LoVo (cell line): ENCODE results near the gene BTBD8.
"Not testable (repeated sequence)": the region's sequence is repeated elsewhere in the genome, so short reads cannot be mapped to it uniquely, and the experiment has no call there.

Experiments used
- DNase-seq: peaks from one replicate; pipeline ENCODE4 v3.0.0-alpha.2; 2016; ENCODE audit warnings: low spot score

The BTBD8 gene

DNA sequence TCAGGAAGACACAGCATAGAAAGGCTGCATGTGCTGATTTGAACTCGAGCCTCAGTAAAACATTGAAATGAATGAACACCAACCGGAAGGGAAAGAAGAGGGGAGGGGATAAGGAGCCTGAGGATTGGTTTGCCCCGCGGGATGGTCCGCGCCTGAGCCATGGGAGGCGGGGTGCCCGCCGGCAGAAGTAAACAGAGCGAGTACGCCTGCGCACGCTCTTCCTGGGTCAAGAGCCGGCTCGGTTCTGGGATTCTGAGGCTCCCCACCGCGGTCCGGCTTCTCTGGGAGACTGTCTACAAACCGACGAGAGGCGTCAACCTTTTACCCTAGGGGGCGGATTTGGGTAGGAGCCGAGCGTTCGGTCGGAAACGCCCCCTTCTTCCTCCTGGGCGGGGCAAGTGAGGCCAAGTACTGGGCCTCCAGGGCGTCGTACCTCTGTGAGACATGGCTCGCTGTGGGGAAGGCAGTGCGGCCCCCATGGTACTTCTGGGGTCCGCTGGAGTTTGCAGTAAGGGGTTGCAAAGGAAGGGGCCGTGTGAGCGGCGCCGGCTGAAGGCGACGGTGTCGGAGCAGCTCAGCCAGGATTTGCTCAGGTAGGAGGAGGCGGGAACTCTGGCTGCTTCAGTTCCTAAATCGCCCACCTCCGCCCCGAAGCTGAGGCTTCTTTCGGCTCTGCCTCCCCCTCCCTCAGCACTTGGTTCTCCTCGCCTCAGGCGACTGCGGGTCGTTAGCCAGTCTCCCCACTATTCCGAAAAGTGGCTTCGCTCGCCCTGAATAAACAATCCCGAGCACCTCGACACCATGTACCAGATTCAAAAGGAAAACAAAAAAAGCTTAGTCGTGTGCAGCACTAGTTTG is at the start of gene BTBD8:
TSS of gene BTBD8 (plus strand) at position 218 of the 858 bp plus-strand sequence. CDS start at position 445, 227 bp downstream.
- peak; percentile 87 for DNase-seq

DNA sequence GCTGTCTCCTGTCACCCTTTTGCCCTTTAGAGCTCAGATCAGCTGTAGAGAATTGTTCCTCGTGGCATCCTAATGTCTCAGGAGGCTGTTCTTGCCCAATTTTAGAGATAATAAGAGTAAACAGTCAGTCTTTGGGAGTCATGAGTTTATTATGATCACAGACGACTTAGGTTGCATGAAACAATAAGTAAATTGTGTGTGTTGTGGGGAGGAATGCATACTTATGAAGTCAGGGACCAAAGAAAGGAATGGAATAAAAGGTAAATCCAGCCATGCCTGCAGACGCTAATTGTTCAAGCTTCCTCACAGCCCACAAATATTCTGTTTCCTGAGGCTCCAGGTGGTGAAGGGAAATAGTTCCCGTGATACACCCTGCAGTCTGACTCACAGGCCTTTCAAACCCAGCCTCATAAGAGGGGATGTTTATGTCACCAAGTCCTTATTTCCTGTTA is 49.5 kb upstream of the BTBD8 start:
- peak; percentile 87 for DNase-seq

DNA sequence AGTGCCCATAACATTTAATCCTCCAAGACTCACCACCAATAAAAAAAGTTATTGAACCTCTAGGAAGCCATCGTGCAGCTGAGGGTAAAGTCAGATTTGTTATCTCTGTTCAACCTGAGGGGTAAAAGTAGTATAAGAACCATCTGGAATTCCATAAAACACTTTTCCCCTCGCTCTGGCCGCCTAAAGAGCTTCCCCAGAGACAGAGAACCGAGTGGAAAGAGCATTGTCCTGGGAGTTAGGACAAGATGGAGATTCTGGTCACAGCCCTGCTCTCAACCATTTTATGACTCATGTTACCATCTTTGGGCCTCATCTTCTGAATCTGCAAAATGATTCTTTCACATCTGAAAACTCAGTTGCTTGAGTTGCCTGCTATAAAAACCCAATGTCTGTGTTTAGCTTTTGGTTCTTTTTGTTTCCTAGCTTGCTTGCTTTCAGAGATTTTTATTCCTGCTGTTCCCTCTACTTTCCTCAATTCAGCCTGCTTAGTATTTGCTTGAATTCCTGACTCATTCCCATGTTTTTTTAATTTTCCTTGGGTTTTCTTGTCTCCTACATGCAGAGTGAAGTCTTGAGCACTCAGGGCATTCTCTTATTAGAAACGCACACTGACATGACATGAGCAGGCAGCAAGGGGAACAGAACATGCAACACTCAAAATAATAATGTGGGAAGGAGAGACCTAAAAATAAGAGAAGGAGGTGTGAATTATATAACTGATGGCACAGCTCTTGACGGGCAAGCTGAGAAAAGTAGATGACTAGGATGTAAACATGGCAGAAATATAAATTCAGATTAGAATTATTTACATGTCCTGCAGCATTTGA is 48.6 kb upstream of the BTBD8 start:
- peak; percentile 1 for DNase-seq

DNA sequence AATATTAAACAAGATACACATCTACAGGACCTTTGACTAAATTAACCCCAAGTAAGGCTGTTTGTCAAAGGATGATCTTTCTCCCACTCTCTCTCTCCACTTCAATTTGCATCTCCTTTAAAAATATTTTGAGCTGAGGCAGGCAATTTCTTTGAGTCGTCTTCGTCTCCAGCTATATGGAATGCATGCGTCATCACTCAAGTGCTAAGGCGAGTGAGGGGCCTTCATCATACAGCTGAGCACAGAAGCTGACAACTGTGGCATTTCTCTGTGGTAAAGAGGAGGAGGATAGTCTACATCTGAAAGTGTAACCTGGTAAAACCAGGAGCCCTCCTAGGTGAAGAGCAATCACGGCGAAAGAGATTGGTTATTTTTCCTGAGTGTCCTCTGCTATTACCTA is 42.7 kb upstream of the BTBD8 start:
- DNase-seq = no peak

DNA sequence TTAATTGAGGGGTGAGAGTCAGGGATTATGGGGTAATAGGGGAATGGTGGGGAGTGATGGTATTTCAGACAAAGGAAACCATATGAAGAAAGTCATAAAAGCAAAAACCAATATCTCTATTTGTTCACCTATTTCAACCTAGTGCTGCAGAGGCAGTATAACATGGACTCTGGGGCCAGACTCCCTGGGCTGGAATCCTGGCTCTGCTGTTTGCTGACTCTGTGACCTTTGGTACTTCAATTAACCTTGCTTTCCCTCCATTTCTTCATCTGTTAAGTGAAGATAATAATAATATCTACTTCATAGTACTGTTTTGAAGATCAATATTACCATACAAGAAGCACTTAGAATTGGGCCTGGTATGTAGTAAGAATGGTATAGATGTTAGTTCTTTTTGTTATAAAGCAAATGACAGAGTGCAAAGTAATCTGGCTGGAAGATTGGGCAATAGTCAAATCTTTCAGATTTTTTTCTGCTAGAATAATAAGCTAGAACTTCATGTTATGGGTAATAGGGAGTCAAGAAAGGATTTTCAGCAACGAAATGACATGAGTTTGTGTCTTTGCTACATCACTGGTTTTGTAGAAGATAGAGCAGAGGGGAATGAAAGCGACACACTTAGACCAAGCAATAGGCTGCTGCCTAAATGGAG is 41.3 kb upstream of the BTBD8 start:
- DNase-seq = no peak

DNA sequence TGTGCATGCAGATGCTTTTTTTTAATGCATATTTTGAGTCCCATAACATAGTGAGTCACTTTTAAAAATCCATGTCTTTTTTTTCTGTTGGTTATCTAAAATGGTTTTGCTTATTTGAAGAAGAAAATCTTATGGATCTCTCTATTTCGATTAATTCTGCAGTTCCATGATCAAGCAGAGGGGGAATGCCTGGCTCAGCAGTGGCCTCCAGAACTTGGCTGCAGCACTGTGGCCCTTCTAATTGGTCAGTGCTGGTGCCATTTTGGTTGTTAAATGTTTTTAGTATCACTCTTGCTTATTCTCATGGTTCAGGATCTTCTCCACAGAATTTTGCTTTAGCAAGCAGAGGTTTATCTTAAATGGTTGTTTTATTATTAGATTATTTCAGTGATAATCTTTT is 39.2 kb upstream of the BTBD8 start:
- DNase-seq = no peak

DNA sequence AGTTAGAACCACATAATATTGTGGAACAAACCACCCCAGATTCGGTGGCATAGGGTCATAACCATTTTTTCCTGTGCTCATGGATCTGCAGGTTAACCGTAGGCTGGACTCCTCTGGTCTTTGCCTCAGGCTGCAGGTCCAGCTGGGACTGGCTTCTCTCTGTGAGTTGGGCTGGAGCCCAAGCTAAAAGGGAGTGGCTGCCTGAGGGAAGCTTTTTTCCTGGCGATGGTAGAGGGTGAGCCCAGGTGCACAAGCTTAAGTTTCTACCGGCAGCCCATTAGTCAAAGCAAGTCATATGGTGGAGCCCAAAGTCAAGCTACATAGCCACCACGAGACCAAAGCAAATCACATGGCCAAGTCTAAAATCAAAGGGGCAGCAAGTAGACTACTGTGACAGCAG is 36.5 kb upstream of the BTBD8 start:
- no peak for DNase-seq

DNA sequence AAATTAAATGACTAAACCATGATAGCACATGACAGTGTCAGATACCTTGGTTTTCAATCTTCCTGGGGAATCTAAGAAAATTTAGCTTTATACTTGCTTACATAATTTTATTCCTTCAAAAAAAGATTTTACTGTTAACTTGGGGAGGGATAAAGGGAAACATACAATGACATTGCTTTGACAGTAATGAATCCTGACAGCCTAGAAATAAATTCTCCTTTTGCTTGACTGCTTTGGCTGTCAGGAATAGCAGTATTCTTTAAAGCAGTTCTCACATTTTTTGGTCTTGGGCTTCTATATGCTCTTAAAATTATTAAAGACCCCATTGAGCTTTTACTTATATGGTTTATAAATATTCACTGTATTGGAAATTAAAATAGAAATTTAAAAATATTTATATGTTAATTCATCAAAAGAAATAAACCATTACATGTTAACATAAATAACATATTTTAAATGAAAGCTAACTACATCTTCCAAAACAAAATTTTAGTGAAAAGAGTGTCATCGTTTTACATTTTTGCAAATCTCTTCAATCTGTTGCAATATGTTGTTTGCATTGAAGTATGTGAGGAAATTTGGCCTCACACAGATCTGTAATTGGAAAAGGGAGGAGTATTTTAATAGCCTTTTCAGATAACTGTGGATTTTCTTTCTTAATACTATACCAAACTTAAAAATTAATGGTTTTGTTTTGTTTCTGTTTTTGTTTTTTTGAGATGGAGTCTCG is 34.2 kb upstream of the BTBD8 start:
- DNase-seq = no peak

DNA sequence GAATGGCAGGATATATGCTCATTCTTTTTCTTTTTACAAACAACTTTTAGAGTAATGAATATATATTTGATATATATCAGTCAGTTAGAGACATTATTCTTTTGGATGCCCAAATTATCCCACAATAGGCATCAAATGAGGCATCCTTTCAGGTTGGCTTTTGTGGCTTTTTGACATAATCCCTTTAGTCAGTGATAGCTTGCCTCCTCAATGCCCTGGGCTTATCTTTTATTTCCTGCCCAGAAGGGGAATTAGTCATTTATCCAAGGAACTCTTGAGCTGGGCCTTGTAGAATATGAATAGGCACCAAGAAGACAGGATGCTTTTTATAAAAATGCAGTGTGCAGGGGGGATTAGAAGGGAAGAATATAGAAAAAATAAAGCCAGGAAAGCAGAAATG is 28.2 kb upstream of the BTBD8 start:
- no peak for DNase-seq

DNA sequence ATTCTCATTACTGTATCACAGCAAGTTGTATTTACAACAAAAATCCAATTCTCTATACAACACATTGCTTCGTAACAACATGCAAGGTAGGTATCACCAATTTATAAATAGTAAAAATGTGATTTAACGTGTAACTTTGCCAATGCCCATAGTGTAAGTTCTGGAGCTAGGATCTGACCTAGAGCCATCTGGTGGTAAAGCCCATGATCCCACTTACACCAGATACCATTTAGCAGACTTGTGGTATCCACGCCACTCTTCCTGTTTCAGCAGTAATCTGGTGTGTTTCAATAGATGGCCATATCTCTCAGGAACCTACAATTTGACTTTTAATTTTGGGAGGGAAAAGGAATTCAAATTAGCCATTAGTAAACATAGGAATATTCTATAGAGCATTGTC is 15.1 kb upstream of the BTBD8 start:
- no peak for DNase-seq

DNA sequence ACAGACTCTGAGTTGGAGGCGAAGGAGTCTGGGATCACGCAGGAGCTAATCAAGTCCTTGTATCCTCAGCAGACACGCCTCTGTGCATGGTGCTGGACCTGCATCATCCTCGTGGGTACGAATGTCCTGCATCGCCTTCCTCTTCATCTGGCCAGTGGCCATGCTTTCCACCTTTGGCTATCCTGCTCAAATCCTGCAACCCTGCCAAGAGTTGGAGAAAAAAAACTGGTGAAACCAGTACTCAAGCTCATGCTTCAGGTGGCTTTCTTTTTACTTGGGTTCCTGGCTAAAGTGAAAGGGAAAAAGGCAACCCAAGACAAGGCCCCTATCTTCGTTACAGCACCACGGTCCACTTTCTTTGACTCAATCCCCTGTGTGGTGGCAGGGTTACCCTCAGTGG is 13.8 kb upstream of the BTBD8 start:
- DNase-seq = no peak

DNA sequence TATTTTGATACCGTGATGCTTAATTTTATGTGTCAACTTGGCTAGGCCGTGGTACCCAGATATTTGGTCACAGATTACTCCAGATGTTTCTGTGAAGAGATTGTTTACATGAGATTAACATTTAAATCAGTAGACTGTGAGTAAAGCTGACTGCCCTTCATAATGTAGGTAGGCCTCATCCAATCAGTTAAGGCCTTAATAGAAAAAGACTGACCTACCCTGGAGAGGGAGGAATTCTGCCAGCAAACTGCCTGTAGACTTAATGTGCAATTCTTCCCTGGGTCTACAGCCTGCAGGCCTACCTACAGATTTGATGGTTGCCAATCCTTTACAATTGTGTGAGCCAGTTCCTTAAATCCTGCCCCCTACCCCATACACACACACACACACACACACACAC is 9.3 kb upstream of the BTBD8 start:
- no peak for DNase-seq

DNA sequence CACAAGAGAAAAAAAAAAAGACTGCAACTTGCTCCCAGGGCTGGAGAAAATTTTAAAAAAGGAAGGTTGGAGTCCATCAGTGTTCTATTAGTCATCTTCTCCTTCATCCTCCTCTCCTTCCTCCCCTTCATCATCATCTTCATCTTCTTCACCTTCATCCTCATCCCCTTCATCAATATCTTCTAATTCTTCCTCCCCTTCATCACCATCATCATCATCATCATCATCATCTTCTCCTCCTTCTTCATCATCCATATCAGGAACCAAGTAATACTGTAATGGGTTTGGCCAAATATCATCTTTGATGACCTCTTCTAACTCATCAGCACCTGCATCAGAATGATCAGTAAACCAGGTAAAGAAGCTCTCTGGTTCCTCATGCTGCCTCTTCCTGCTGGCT is 5.7 kb upstream of the BTBD8 start:
- not testable (repeated sequence) for DNase-seq

DNA sequence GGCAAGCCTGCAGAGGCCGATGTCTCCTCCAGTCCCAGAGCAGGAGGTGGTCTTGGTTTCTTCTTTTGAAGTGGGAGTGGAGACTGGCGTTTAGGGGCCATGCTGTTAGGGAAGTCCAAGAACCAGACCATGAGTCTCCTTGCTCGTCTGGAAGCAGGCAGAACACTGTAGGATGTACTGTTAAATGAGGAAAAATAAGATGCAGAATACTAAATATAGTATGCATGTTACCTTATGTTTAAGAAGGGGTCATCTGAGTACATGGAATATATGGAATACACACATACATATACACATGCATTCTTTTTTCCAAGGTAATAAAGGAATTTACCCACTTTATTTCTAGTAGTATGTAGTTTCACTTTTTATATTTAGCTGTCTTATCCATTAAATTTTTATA is 4.8 kb upstream of the BTBD8 start, which contains the start of gene SETSIP:
TSS of gene SETSIP (minus strand) at position 101 of the 400 bp plus-strand sequence. CDS start at position 101, 0 bp downstream.
- DNase-seq = no peak

DNA sequence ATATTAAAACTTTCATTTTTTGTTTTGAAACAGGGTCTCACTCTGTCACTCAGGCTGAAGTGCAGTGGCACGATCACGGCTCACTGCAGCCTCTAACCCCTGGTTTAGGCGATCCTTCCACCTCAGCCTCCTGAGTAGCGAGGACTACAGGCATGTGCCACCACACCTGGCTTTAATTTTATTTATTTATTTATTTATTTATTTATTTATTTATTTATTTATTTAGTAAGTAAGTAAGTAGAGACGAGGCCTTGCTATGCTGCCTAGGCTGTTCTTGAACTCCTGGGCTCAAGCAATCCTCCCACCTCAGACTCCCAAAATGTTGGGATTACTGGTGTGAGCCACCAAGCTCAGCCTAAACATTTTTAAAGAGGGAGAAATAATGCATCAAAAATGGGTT is 3.8 kb upstream of the BTBD8 start:
- no peak for DNase-seq

DNA sequence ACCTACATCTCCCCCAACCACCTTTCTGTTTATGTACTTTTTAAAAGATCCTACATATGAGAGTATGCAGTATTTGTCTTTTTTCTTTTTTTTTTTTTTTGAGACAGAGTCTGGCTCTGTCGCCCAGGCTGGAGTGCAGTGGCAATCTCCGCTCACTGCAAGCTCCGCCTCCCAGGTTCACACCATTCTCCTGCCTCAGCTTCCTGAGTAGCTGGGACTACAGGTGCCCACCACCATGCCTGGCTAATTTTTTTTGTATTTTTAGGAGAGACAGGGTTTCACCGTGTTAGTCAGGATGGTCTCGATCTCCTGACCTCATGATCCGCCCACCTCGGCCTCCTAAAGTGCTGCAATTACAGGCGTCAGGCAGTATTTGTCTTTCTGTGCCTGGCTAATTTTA is 2.1 kb upstream of the BTBD8 start:
- not testable (repeated sequence) for DNase-seq

DNA sequence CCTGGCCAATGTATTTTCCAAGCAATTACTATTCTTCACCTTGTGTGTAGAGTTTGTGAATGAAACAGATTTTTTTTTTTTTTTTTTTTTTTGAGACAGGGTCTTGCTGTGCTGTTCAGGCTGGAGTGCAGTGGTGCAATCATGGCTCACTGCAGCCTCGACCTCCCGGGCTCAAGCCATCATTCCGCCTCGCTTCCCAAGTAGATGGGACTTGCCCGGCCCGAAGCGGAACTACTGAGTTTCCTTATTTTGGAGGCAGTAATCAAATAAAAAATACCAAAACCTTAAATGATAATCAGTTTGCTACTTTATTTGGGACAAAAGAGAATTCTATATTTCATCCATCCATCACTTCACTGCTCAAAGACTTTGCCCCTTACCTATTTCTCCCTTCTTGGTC is 704 bp upstream of the BTBD8 start:
- DNase-seq = no peak

DNA sequence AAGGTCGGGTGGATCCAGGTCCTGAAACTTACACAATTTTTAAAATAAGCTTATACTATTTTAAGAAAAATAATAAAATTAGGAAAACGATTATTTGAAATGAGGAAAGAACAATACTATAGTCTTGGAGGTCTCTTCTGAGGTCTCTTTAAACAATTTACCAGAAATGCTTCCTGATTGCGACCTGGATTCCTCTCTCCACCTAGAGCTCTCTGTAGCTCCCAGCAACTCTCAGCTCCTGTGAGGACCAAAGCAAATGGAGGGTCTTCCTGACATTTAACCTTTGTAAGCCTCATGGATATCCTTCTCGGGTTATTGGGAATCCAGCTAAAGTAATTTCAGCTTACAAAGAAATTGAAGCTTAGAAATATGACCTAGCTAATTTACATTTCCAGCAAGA is 886 bp downstream of the BTBD8 start:
- DNase-seq = no peak

DNA sequence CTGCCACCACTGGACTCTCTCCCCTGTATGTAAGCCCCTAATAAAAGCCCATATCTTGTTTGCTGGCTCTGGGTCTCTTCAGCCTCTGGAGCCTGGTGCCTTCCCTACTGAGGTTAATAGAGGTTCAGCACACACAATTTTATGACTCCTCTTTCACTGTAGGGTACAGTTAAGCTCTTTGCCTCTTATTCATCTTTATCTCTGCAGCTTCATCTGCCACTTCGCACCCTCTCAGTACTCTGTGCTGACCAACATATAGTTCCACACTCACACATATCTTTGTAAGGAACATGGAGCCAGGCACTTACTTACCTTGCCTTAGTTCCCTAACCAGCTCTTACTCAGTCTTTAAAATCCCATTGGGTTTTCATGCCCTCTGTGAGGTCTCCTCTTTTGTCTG is 4.5 kb downstream of the BTBD8 start:
- DNase-seq = no peak

DNA sequence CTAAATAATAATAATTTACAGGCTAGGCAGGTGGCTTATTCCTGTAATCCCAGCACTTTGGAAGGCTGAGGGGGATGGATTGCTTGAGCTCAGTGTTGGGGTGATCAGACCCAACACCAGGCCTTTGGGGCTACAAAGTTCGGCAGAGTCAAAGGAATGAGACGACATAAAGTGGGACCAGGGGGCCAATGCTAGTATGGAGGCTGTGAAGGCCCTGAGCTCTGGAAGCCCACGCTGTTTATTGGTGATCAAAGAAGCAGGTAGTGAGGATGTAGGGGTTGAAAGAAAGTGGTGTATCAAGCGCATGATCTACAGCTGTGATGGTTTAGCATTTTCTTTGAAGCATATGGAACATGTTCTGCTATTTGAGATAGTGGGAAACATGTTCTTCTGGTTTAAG is 5.6 kb downstream of the BTBD8 start:
- no peak for DNase-seq

DNA sequence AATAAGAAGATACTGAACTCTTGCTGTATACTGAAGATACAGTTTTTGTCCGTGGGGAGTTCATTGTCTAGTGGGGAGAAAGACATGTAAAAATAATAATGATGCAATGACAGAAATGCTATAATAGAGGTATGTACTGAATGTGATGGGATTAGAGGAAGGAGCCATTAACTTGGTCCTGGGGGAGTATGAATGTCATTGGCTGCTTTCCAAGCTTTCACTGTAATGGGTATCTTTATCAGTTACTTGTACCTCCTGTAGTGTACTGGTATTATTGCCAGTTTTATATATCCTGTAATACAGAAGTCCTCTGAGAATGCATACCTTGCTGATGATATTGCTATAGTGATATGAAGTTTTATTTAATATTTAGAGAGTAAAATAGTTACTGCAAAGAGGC is 7.4 kb downstream of the BTBD8 start:
- DNase-seq = no peak

DNA sequence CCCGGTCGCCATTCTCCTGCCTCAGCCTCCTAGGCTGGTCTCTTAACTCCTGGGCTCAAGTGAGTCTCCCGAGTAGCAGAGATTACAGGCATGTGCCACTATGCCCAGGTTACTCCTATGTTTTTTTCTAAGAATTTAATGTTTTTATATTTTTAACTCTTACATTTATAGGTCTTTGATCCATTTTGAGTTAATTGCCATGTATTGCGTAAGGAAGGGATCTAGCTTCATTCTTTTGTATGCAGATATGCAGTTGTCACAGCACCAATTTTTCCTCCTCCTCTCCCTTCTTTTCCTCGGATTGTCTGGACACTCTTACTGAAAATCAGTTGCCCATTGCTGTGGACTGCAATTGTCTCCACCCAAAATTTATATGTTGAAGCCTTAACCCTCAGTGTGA is 11.5 kb downstream of the BTBD8 start:
- DNase-seq = no peak
